Sigmoid colon (tissue), 7 donors: ENCODE results near the gene TSPAN9. TPM values are rescaled to one million over a fixed set of nuclear protein-coding genes. Genes with fewer than 3 reads are reported as not detected.

ENCODE experiments used
- DNase-seq: peaks from one replicate; pipeline ENCODE4 v3.0.0-alpha.2; 2019
- H3K27ac ChIP-seq, 4 donors: fragments of 200-600 bp; sonication (generic); one replicate each; pipeline ENCODE4 v1.5.1; 2016 to 2019; ENCODE audit warnings: mild to moderate bottlenecking in 1 of 4
- H3K27me3 ChIP-seq, 3 donors: fragments of 200-600 bp; sonication (generic); one replicate each; pipeline ENCODE4 v1.5.1; 2019; ENCODE audit warnings: mild to moderate bottlenecking in 1 of 3
- H3K36me3 ChIP-seq, 4 donors: fragments of 200-600 bp; sonication (generic); one replicate each; pipeline ENCODE4 v1.5.1; 2016 to 2019
- H3K4me1 ChIP-seq, 4 donors: fragments of 200-600 bp; sonication (generic); one replicate each; pipeline ENCODE4 v1.5.1; 2017 to 2019
- H3K4me3 ChIP-seq, 4 donors: fragments of 200-600 bp; sonication (generic); one replicate each; pipeline ENCODE4 v1.5.1; 2017 to 2019; ENCODE audit warnings: mild to moderate bottlenecking in 2 of 4, moderate library complexity in 1 of 4
- H3K9me3 ChIP-seq, 4 donors: fragments of 200-600 bp in 3 of 4; sonication (generic) in 3 of 4; one replicate each; pipeline versions ENCODE4 v1.5.1 to v1.6.1; 2013 to 2019
- EP300 ChIP-seq, 4 donors: sonication (generic); formaldehyde crosslinking; IDR thresholded peaks; one replicate each; pipeline ENCODE4 v1.6.1; 2017; ENCODE audit warnings: antibody characterized with exemption in 4 of 4
- POLR2A ChIP-seq, 2 donors: fragments of 450-650 bp; IDR thresholded peaks; one replicate each; pipeline ENCODE4 v1.6.1; 2016; ENCODE audit warnings: antibody characterized with exemption in 2 of 2, mild to moderate bottlenecking in 2 of 2, moderate library complexity in 2 of 2
- POLR2AphosphoS5 ChIP-seq, 4 donors: sonication (generic); formaldehyde crosslinking; IDR thresholded peaks; one replicate each; pipeline ENCODE4 v1.6.1; 2017; ENCODE audit warnings: antibody characterized with exemption in 4 of 4
- WGBS, 2 donors: extraction: QIAGEN DNeasy Blood & Tissue Kit; methylation state at CpG; one replicate each; pipeline ENCODE4 v1.1.7; 2013; 5-methylcytosine and 5-hydroxymethylcytosine counted together
- intact Hi-C: fragments of 100-400 bp; cut with DNase I; formaldehyde crosslinking; loops from one replicate; pipeline ENCODE4 v1.15.1; 2023
- polyA plus RNA-seq, 3 donors: library from polyadenylated mRNA; stranded (reverse); fragments of 200-250 nt; gene quantifications; one replicate each; pipeline ENCODE4 v1.2.3, GENCODE V29; 2013
- total RNA-seq, 4 donors: library from RNA; depleted of rRNA; stranded (reverse); fragments of >200 nt; gene quantifications; one replicate each; pipeline ENCODE4 v1.1.0, GENCODE V29; 2016
- TF ChIP-seq, protein P1 (sequence below), 4 experiments: fragments of 450-650 bp in 3 of 4; fragments of 200-600 bp in 1 of 4; IDR thresholded peaks; one replicate each; pipeline ENCODE4 v1.5.1; 2016 to 2019; ENCODE audit warnings: antibody characterized with exemption in 4 of 4, mild to moderate bottlenecking in 3 of 4, moderate library complexity in 2 of 4
- donor health status: healthy with polysubstance abuse.
- donor health status: Bipolar disorder and iron deficiency.
- donor health status: healthy.

Gene TSPAN9
- total and polyA plus RNA-seq, 7 donors: 0.92 to 28.0 (median 18.2) TPM

DNA sequence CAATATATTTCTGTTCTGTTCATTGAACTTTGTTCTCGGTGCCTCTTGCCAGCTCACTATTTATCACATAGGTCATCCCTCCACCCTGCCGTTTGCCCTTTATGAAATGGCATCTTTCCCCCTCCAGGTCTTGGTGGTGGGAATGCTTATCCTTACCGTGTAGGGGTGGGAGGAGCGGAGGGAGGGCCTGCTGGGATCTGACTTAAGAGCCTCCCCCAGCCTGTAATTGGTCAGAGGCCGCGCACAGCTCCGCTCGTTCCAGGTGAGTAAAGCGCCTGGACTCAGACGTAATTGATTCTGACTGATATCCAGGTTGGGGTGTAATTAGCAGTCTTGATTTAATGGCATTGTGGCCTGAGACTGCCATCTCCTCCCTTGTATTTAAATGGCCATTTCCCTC, 185.3 kb downstream of the TSPAN9 start:
- H3K27me3 ChIP-seq: no peaks in the 10 kb centered on the region
- H3K36me3 ChIP-seq: no peaks in the 10 kb centered on the region
- H3K4me3 ChIP-seq: no peak overlapping the region
- H3K9me3 ChIP-seq: no peaks in the 10 kb centered on the region
- H3K27ac ChIP-seq: no peak overlapping the region
- H3K4me1 ChIP-seq: peaks cover 0 to 12% (median 6%) of the 10 kb centered on the region in 4 donors
- no peak for TF ChIP-seq POLR2A (IDR thresholded peaks at IDR 0.05)
- TF ChIP-seq, protein P1, sequence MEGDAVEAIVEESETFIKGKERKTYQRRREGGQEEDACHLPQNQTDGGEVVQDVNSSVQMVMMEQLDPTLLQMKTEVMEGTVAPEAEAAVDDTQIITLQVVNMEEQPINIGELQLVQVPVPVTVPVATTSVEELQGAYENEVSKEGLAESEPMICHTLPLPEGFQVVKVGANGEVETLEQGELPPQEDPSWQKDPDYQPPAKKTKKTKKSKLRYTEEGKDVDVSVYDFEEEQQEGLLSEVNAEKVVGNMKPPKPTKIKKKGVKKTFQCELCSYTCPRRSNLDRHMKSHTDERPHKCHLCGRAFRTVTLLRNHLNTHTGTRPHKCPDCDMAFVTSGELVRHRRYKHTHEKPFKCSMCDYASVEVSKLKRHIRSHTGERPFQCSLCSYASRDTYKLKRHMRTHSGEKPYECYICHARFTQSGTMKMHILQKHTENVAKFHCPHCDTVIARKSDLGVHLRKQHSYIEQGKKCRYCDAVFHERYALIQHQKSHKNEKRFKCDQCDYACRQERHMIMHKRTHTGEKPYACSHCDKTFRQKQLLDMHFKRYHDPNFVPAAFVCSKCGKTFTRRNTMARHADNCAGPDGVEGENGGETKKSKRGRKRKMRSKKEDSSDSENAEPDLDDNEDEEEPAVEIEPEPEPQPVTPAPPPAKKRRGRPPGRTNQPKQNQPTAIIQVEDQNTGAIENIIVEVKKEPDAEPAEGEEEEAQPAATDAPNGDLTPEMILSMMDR (IDR thresholded peaks at IDR 0.05): no peak
- no peak for DNase-seq
- intact Hi-C loops: no loop called here
- 84 to 85% methylated on average over 10 of the region's 10 CpGs for WGBS, 2 donors

DNA sequence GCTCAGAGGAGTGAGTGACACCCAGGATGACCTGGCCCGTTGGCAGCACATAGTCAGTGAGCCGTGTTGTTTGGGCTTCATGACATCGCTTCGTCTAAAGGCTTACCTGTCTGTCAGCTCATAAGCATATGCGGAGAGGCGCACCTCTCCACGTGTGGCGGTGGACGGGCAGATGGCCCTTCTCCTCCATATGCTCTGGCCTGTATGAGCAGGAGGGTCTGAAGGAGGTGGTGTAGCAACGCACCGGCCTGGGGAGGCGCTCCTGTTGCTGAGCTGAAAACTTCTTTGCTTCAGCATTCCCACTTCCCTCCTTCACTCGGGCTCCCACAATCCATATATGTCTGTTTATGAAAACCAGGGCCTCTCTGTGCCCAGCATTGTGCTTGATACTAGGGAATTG, 186.1 kb downstream of the TSPAN9 start:
- Histone ChIP-seq H3K36me3 (no peaks in the 10 kb centered on the region), H3K27ac (no peak overlapping the region), H3K4me3 (no peak overlapping the region), H3K9me3 (no peaks in the 10 kb centered on the region), H3K4me1 (peaks cover 0 to 12% (median 6%) of the 10 kb centered on the region in 4 donors), H3K27me3 (no peaks in the 10 kb centered on the region)
- TF ChIP-seq POLR2AphosphoS5 (IDR thresholded peaks at IDR 0.05) (no peak), POLR2A (IDR thresholded peaks at IDR 0.05) (no peak), EP300 (IDR thresholded peaks at IDR 0.05) (no peak)
- TF ChIP-seq, protein P1 (IDR thresholded peaks at IDR 0.05): no peak
- 93% methylated on average over 13 of the region's 13 CpGs for WGBS, 2 donors
- no peak for DNase-seq
- intact Hi-C loops: no loop called here

DNA sequence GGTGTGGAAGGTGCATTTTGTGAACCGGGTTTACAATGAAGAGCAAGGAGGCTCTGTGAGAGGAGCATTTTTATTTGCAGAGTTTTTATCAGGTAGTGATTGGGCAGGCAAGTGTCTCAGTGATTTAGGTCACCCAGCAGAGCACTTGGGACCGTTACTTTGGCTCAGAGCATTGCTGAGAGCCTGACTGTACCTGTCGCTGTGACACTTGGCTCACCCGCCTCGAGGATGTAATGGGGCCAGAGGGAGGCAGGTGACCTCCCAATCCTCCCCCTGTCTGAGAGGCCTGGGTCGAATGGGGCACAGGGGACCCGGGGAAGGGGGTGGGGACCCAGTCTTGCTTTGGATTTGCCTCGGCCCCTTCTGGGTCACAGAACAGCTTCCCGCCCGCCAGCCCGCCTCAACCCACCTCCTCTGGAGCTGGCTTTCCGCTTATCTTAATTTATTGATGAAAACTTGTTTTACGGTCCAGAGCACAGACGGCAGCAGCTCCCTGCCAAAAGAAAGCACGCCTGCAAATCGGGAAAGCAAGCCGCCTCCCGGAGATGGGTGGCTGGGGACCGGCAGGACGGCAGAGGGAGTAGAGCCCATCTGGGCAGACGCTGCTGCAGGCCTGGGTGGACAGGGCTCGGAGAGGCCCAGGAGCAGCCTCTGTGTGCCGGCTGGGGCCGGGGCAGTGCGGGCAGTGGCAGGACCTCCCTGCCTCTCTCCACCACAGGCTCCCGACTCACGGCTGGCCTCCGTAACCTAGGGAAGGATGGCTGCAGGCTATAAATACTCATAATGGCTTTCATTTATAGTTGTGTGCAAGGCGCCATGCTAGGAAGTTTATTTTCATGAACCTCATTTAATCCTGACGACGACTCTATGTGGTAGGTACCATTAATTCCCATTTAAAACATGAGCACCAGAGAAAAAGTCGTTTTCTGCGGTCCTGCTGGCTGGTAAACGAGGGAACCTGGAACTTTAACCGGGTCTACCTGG, 187.1 kb downstream of the TSPAN9 start:
- intact Hi-C loops: no loop called here
- Histone ChIP-seq H3K4me3 (no peak overlapping the region), H3K9me3 (no peaks in the 10 kb centered on the region), H3K4me1 (peaks cover 0 to 12% (median 6%) of the 10 kb centered on the region in 4 donors), H3K27me3 (no peaks in the 10 kb centered on the region), H3K27ac (no peak overlapping the region), H3K36me3 (no peaks in the 10 kb centered on the region)
- 84 to 92% methylated on average over 35 of the region's 35 CpGs for WGBS, 2 donors
- TF ChIP-seq, protein P1 (IDR thresholded peaks at IDR 0.05): no peak
- TF ChIP-seq POLR2A (IDR thresholded peaks at IDR 0.05): no peak
- TF ChIP-seq POLR2AphosphoS5 (IDR thresholded peaks at IDR 0.05): no peak
- TF ChIP-seq EP300 (IDR thresholded peaks at IDR 0.05): no peak
- DNase-seq: no peak

DNA sequence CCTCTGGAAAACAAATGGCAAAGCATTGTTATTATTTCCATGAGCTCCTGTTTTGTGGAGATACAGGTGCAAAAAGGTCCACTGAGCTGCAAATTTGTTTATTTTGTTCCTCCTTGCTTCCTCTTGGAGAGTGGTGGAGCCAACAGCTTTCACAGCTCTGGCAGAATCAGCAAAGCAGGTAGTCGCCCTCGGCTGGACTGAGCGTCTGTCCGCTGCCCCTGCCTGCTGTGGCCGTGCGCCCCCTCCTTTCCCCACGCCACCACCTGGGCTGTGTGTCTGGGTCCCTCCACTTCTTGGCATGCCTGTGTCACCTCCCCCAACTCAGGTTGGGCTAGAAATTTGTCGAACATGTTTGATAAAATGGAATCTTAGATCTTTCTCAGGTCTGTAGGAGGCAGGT, 188.2 kb downstream of the TSPAN9 start:
- intact Hi-C loops: no loop called here
- Histone ChIP-seq H3K36me3 (no peaks in the 10 kb centered on the region), H3K9me3 (no peaks in the 10 kb centered on the region), H3K27me3 (no peaks in the 10 kb centered on the region), H3K4me1 (peaks cover 0 to 12% (median 6%) of the 10 kb centered on the region in 4 donors), H3K4me3 (no peak overlapping the region), H3K27ac (no peak overlapping the region)
- WGBS, 2 donors: 93 to 97% methylated on average over 8 of the region's 8 CpGs
- DNase-seq: no peak
- TF ChIP-seq POLR2A (IDR thresholded peaks at IDR 0.05): no peak
- TF ChIP-seq EP300 (IDR thresholded peaks at IDR 0.05): no peak
- no peak for TF ChIP-seq POLR2AphosphoS5 (IDR thresholded peaks at IDR 0.05)
- TF ChIP-seq, protein P1 (IDR thresholded peaks at IDR 0.05): no peak
